SK-N-MC (cell line): ENCODE results near the gene TMIE.

ENCODE experiments used
- EZH2 ChIP-seq: fragments of 200-600 bp; sonication (generic); IDR thresholded peaks from one replicate; pipeline ENCODE4 v1.6.1; 2017; ENCODE audit warnings: antibody characterized with exemption
- FOXP2 ChIP-seq: optimal IDR thresholded peaks from 2 replicates; pipeline ENCODE3; 2011; ENCODE audit warnings: mild to moderate bottlenecking, moderate library complexity; ENCODE audit not compliant: insufficient read depth; ENCODE audit errors: extremely low read length, control extremely low read depth
- POLR2AphosphoS5 ChIP-seq: IDR thresholded peaks from 2 replicates; pipeline ENCODE4 v1.6.1; 2012; ENCODE audit warnings: mild to moderate bottlenecking, low read depth, low read length, borderline replicate concordance

DNA sequence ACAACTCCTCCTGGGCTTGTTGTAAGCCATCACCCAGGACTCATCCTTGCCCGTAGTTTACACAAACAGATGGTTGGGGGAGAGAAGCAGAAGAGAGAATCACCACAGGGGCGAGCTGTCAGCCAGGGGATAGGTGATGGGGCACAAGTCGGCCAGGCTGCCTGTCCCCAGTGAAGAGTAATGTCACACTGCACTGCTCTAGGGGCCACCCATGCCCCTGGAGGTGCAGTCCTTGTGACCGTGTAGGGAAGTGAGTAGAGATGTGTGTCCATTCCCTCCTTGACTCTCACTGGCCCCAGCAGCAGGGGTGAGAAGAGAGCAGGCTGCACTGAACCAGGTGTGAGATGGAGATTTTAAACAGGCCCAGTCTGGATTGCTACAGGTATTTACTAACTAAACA, 33.6 kb downstream of the TMIE start:
- TF ChIP-seq EZH2 (no peak), POLR2AphosphoS5 (no peak), FOXP2 (no peak)
